Measurements from ENCODE around the gene CYREN. TPM values are rescaled to one million over a fixed set of nuclear protein-coding genes. Genes with fewer than 3 reads are reported as not detected.

The CYREN gene
- total RNA-seq, 4 donors from 2014 or later, result 4.1 to 47.4 (median 27.7) TPM

- Histone ChIP-seq H3K9me3 (peaks cover 0 to 9% of the 10 kb centered on the region in 2 donors), H3K27me3 (no peaks in the 10 kb centered on the region), H3K4me3 (no peak overlapping the region), H3K4me1 (no peaks in the 10 kb centered on the region), H3K36me3 (no peaks in the 10 kb centered on the region), H3K27ac (no peak overlapping the region)
- no peak for TF ChIP-seq CTCF (IDR thresholded peaks at IDR 0.05)
- TF ChIP-seq POLR2A (IDR thresholded peaks at IDR 0.05), result no peak
- intact Hi-C loops (cut with DNase I; ENCODE audit: low total_unique reads), result no loop called here
- DNase-seq, result no peak
These were observed 11.6 kb upstream of the CYREN start for GRCh38 chr7:135181929-135182678.

- H3K36me3 ChIP-seq, result no peaks in the 10 kb centered on the region
- no peaks in the 10 kb centered on the region for H3K4me1 ChIP-seq
- no peak for TF ChIP-seq POLR2A (IDR thresholded peaks at IDR 0.05)
- no peak for TF ChIP-seq CTCF (IDR thresholded peaks at IDR 0.05)
- H3K27ac ChIP-seq, result no peak overlapping the region
- H3K4me3 ChIP-seq, result no peak overlapping the region
- intact Hi-C loops (cut with DNase I; ENCODE audit: low total_unique reads), result no loop called here
- peaks cover 0 to 9% of the 10 kb centered on the region in 2 donors for H3K9me3 ChIP-seq
- no peak for DNase-seq
- no peaks in the 10 kb centered on the region for H3K27me3 ChIP-seq
These were observed 10.9 kb upstream of the CYREN start for GRCh38 chr7:135181261-135181928.

- H3K36me3 ChIP-seq, result no peaks in the 10 kb centered on the region
- no peak overlapping the region for H3K4me3 ChIP-seq
- intact Hi-C loops (cut with DNase I; ENCODE audit: low total_unique reads), result no loop called here
- TF ChIP-seq POLR2A (IDR thresholded peaks at IDR 0.05) (no peak), CTCF (IDR thresholded peaks at IDR 0.05) (no peak)
- H3K27me3 ChIP-seq, result no peaks in the 10 kb centered on the region
- no peaks in the 10 kb centered on the region for H3K4me1 ChIP-seq
- no peak overlapping the region for H3K27ac ChIP-seq
- H3K9me3 ChIP-seq, result peaks cover 0 to 9% of the 10 kb centered on the region in 2 donors
- no peak for DNase-seq
These were observed 9.6 kb upstream of the CYREN start for GRCh38 chr7:135180122-135180521.

GRCh38 chr7:135179321-135179925 lies 8.9 kb upstream of the CYREN start:
- Histone ChIP-seq H3K36me3 (no peaks in the 10 kb centered on the region), H3K9me3 (peaks cover 0 to 9% of the 10 kb centered on the region in 2 donors), H3K4me3 (no peak overlapping the region), H3K27ac (no peak overlapping the region), H3K27me3 (no peaks in the 10 kb centered on the region), H3K4me1 (no peaks in the 10 kb centered on the region)
- no peak for TF ChIP-seq POLR2A (IDR thresholded peaks at IDR 0.05)
- TF ChIP-seq CTCF (IDR thresholded peaks at IDR 0.05), result no peak
- no peak for DNase-seq
- intact Hi-C loops (cut with DNase I; ENCODE audit: low total_unique reads), result no loop called here

GRCh38 chr7:135178364-135178763 lies 7.9 kb upstream of the CYREN start:
- Histone ChIP-seq H3K9me3 (peaks cover 0 to 9% of the 10 kb centered on the region in 2 donors), H3K4me3 (no peak overlapping the region), H3K36me3 (no peaks in the 10 kb centered on the region), H3K27ac (no peak overlapping the region), H3K4me1 (no peaks in the 10 kb centered on the region), H3K27me3 (no peaks in the 10 kb centered on the region)
- no peak for DNase-seq
- TF ChIP-seq CTCF (IDR thresholded peaks at IDR 0.05) (no peak), POLR2A (IDR thresholded peaks at IDR 0.05) (no peak)
- intact Hi-C loops (cut with DNase I; ENCODE audit: low total_unique reads), result no loop called here
